Muscle of back (tissue), 11 donors: ENCODE measurements around the gene EPHA5. TPM values are rescaled to one million over a fixed set of nuclear protein-coding genes. Genes with fewer than 3 reads are reported as not detected.
A peak's percentile ranks its signal among the peaks of the same experiment; 100 is the strongest.

ENCODE experiments used
- DNase-seq, 3 donors: peaks; one replicate each; pipeline versions ENCODE4 v3.0.0 to v3.0.0-alpha.2; 2013
- polyA plus RNA-seq, 10 donors: library from polyadenylated mRNA; unstranded; fragments of 120-200 nt; gene quantifications; one replicate each; pipeline ENCODE4 v1.2.1, GENCODE V29; 2013; ENCODE audit not compliant: insufficient read length in 10 of 10

Gene EPHA5
- polyA plus RNA-seq, 10 donors = 0.24 to 0.73 (median 0.40) TPM

GRCh38 chr4:65502131-65502701, 168.1 kb downstream of the EPHA5 start:
- DNase-seq = peak in 1 of 3 donors; percentile 51

- no peak for DNase-seq
Observed at GRCh38 chr4:65498606-65499005, 171.7 kb downstream of the EPHA5 start.

GRCh38 chr4:65495439-65495838, 174.8 kb downstream of the EPHA5 start:
- DNase-seq = no peak

GRCh38 chr4:65482410-65482809, 187.9 kb downstream of the EPHA5 start:
- peak in 1 of 3 donors; percentile 3 for DNase-seq

- DNase-seq = no peak
Observed at GRCh38 chr4:65472531-65472930, 197.8 kb downstream of the EPHA5 start.

GRCh38 chr4:65467068-65467680, 203.1 kb downstream of the EPHA5 start:
- no peak for DNase-seq

GRCh38 chr4:65461781-65462180, 208.5 kb downstream of the EPHA5 start:
- DNase-seq = no peak

- DNase-seq = no peak
Observed at GRCh38 chr4:65457011-65457410, 213.3 kb downstream of the EPHA5 start.

- DNase-seq = no peak
Observed at GRCh38 chr4:65456579-65456978, 213.7 kb downstream of the EPHA5 start.

- no peak for DNase-seq
Observed at GRCh38 chr4:65453398-65453797, 216.9 kb downstream of the EPHA5 start.

GRCh38 chr4:65450899-65451298, 219.4 kb downstream of the EPHA5 start:
- no peak for DNase-seq

GRCh38 chr4:65437102-65437501, 233.2 kb downstream of the EPHA5 start:
- DNase-seq = peak in 2 of 3 donors; percentile 1 to 5

GRCh38 chr4:65422109-65422508, 248.2 kb downstream of the EPHA5 start:
- no peak for DNase-seq

- no peak for DNase-seq
Observed at GRCh38 chr4:65420036-65420435, 250.3 kb downstream of the EPHA5 start.

GRCh38 chr4:65416891-65417290, 253.4 kb downstream of the EPHA5 start:
- DNase-seq = peak; percentile 34 to 52 (median 45)

- DNase-seq = no peak
Observed at GRCh38 chr4:65407483-65407882, 262.8 kb downstream of the EPHA5 start.

GRCh38 chr4:65401083-65401482, 269.2 kb downstream of the EPHA5 start:
- no peak for DNase-seq

- no peak for DNase-seq
Observed at GRCh38 chr4:65399084-65399483, 271.2 kb downstream of the EPHA5 start.

- DNase-seq = no peak
Observed at GRCh38 chr4:65393078-65393477, 277.2 kb downstream of the EPHA5 start.

GRCh38 chr4:65392488-65392887, 277.8 kb downstream of the EPHA5 start:
- DNase-seq = no peak

GRCh38 chr4:65391814-65392213, 278.5 kb downstream of the EPHA5 start:
- no peak for DNase-seq

- no peak for DNase-seq
Observed at GRCh38 chr4:65391382-65391781, 278.9 kb downstream of the EPHA5 start.

GRCh38 chr4:65386927-65387326, 283.4 kb downstream of the EPHA5 start:
- no peak for DNase-seq
